ENCODE results near the gene RNMT.

The RNMT gene

DNA sequence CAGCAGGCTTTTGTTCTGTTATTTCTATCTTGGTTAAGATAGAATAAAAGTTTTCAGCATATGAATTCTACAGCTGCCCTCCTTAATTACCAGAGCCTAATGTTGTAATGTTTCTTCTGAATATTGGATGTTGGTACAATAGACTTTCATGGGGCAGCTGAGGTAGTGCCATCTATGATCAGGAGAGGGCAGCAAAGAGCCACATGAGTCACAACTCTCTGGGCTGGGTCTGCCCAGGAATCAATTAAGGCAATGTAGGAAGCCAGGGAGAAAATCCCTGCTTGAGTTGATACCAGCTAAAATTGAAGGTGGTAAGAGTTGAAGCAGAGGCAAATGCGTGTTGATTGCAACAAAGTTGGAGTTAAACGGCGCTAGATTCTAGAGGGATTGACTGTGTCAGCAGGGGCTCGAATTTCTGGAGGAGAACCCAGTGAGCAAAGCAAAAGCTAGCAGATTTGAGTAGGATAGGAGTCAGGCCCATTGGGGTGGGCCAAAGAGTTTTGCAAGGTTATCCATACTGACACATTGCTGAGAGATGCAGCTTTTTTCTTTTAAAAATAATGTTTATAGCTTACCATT is 86.9 kb downstream of the RNMT start:
- DNase-seq, result peak; percentile 41

Data from MV-4-11 (cell line).